Esophagus squamous epithelium (tissue), 4 donors: ENCODE measurements around the gene MLLT3.

Source experiments
- CTCF ChIP-seq, 6 experiments: fragments of 450-650 bp in 4 of 6; fragments of 200-600 bp in 2 of 6; sonication (generic) in 2 of 6; IDR thresholded peaks; one replicate each; pipeline ENCODE4 v1.5.1; 2016 to 2019; ENCODE audit warnings: antibody characterized with exemption in 6 of 6, mild to moderate bottlenecking in 4 of 6, moderate library complexity in 4 of 6
- POLR2A ChIP-seq, 4 donors: fragments of 450-650 bp; IDR thresholded peaks; one replicate each; pipeline ENCODE4 v1.6.1; 2017; ENCODE audit warnings: antibody characterized with exemption in 4 of 4, mild to moderate bottlenecking in 4 of 4, moderate library complexity in 3 of 4

GRCh38 chr9:20562051-20562450, 60.2 kb downstream of the MLLT3 start:
- TF ChIP-seq CTCF (IDR thresholded peaks at IDR 0.05) (no peak), POLR2A (IDR thresholded peaks at IDR 0.05) (no peak)
